NCI-H510A (cell line): ENCODE data around the gene CDH26.
A peak's percentile ranks its signal among the peaks of the same experiment; 100 is the strongest.
"Not testable (repeated sequence)": the region's sequence is repeated elsewhere in the genome, so short reads cannot be mapped to it uniquely, and the experiment has no call there.

Source experiments
- DNase-seq: peaks from one replicate; lab custom pipeline; 2025; lab: John Stamatoyannopoulos, UW

The CDH26 gene

GRCh38 chr20:59940956-59941294 is 17.3 kb upstream of the CDH26 start:
- DNase-seq = no peak

- no peak for DNase-seq
Measured at GRCh38 chr20:59942245-59942644, 16.0 kb upstream of the CDH26 start.

DNA sequence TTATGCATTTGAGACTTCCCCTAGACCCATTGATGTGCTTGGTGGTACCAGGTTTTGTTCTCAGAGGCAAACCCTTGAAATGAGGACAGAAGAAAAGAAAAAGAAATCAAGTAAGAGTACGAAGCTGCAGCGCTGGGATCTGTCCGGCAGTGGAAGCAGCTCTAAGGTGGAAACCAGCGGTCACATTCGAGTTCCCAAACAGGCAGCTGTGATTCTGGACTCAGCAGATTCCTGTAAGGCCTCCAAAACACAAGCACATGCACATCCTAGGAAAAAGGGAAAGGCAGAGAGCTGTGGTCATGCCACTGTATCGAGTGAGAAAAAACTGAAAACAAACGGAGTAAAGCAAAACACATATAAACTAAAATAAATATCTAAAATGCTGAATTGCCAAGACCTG is 13.5 kb upstream of the CDH26 start:
- DNase-seq = no peak

DNA sequence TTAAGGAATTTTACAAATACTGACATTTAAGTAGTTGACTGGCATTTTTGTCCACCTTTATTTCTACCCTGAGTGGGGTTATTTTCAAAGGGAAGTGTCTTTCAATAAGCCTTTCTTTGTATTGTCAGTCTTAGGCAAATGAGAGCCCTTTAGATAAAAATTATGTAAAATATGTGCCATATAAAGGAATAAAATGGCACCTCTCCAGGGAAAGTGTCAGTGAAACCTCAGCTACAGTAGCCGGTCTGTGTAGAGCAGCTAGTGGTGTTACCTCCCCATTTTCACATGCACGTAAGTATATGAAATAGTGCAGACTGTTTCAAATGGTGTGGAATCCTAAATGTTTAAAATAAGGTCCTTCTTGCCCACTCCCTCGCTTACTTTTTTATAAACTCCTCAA is 13.0 kb upstream of the CDH26 start:
- DNase-seq = no peak

DNA sequence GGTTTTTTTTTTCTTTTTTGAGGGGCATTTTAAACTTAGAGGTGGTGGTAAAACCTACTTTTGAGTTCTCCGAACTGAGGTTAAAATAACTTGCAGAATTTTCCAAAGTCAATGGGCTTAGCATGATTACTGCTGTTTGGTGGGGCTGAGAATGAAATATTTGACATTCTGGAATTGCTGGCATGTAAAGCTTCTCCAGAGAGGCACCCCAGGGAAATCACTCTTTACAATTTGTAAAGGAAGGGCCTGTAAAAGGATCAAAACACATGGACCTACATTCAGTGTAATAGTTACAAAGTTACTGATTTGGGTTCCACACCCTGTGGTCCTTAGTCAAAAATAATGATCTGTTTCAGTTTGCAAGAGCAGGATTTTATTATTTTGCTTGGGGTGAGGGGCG is 12.5 kb upstream of the CDH26 start:
- no peak for DNase-seq

GRCh38 chr20:59947376-59947775 is 10.8 kb upstream of the CDH26 start:
- no peak for DNase-seq

- DNase-seq = no peak
Measured at GRCh38 chr20:59948212-59948611, 10.0 kb upstream of the CDH26 start.

- DNase-seq = no peak
Measured at GRCh38 chr20:59948828-59949720, 9.1 kb upstream of the CDH26 start.

DNA sequence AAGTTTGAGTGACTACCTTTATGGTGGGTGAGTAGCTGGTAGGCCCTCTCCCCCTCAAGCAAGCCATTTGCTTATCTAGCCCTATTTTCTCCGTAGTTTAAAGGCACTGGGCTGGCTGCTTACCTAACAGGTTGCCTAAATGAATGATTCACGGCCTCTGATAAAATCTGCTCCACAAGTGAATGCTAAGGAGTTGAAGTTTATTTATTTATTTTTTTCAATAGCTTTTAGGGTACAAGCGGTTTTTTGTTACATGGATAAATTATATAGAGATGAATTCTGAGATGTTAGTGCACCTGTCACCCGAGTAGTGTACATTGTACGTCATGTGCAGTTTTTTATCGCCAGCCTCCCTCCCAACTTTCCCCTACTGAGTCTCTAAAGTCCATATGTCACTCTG is 8.3 kb upstream of the CDH26 start:
- DNase-seq = no peak

GRCh38 chr20:59954718-59955117 is 3.5 kb upstream of the CDH26 start:
- no peak for DNase-seq

GRCh38 chr20:59955131-59955796 is 3.0 kb upstream of the CDH26 start:
- DNase-seq = peak; percentile 34

- not testable (repeated sequence) for DNase-seq
Measured at GRCh38 chr20:59957568-59957967, 655 bp upstream of the CDH26 start.

DNA sequence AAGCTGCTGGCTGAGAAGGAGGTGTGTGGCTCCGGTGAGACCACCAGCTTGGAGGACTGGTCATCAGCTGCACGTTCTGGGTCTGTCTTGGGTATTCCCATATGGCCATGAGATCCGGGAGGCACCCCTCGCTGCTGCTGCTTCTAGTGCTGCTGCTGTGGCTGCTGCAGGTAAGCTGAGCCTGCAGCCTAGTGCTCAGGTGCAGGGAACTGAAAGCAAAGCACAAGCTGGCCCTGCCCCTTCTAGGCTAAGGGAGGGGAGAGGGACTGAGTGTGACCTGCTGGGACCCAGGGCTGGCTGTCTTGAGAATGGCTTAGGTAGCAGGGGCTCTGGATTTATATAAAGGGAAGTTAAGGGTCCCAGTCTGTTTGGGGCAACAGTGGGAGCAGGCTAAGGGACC is 403 bp downstream of the CDH26 start:
- peak; percentile 70 for DNase-seq

GRCh38 chr20:59961423-59961822 is 3.2 kb downstream of the CDH26 start:
- no peak for DNase-seq

- DNase-seq = no peak
Measured at GRCh38 chr20:59962155-59962554, 3.9 kb downstream of the CDH26 start.

DNA sequence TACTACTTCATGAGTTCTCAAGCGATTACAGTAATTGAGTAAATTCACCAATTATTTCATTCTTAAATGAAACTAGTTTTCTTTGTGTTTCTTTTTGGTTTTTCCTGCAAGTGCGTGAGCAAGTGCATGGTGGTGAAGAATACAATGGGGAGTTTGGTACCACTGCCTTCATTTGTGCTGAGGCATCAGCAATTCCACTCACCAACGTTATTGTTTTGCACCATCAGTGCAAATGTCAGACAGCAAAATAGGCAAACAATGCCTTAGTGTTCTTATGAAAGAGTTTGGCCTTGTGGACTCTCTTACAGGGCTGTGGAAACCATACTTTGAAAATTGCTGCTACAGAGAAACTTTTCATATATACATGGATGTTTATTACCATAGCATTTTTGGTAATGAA is 8.2 kb downstream of the CDH26 start:
- no peak for DNase-seq

DNA sequence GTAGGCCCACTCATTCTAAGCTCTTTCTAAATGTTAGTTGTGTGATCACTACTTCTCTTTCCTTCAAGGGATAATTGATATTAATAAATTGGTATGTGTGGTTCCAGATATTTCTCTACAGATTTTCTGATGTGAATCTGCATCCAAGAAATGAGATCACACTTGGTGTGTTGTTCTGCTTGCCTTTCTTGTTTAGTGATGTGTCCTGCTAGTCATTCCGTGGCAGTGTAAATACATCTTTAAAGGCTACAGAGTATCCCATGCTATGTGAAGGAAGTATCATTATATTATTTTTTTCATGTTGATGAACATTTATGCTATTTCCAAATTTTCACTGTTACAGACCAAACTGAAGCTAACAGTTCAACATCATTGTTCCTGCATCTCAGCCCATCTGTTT is 13.2 kb downstream of the CDH26 start:
- DNase-seq = no peak

GRCh38 chr20:59972037-59972801 is 14.0 kb downstream of the CDH26 start:
- DNase-seq = no peak

GRCh38 chr20:59976156-59976782 is 18.0 kb downstream of the CDH26 start:
- no peak for DNase-seq

GRCh38 chr20:59977086-59977485 is 18.9 kb downstream of the CDH26 start:
- DNase-seq = no peak

- no peak for DNase-seq
Measured at GRCh38 chr20:59983076-59983475, 24.9 kb downstream of the CDH26 start.

DNA sequence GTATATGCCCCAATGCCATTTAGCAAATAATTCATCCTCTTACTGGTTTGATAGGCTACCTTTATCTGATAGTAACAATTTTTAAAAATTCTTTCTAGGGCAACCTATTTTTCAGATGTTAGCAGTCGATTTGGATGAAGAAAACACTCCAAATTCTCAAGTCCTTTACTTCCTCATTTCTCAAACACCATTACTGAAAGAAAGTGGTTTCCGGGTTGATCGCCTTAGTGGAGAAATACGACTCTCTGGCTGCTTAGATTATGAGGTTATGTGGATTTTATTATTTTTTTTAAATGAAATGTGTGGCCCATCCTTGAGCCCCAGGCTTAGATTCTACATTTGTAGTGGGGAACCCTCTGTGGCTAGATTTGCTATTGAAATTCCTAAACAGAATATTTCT is 26.3 kb downstream of the CDH26 start:
- DNase-seq = no peak
